ENCODE data around the gene CCDC81.
"Not testable (repeated sequence)": the region's sequence is repeated elsewhere in the genome, so short reads cannot be mapped to it uniquely, and the experiment has no call there.

CCDC81 gene

GRCh38 chr11:86388198-86388597 is 13.5 kb downstream of the CCDC81 start:
- DNase-seq (ENCODE audit: low spot score): no peak

- no peak for DNase-seq (ENCODE audit: low spot score)
Measured at GRCh38 chr11:86390487-86390886, 15.8 kb downstream of the CCDC81 start.

- no peak for DNase-seq (ENCODE audit: low spot score)
Measured at GRCh38 chr11:86395061-86395551, 20.4 kb downstream of the CCDC81 start.

GRCh38 chr11:86396396-86396795 is 21.7 kb downstream of the CCDC81 start:
- DNase-seq (ENCODE audit: low spot score): no peak

- DNase-seq (ENCODE audit: low spot score): no peak
Measured at GRCh38 chr11:86397351-86397750, 22.7 kb downstream of the CCDC81 start.

GRCh38 chr11:86398106-86398505 is 23.4 kb downstream of the CCDC81 start:
- DNase-seq (ENCODE audit: low spot score): no peak

- DNase-seq (ENCODE audit: low spot score): no peak
Measured at GRCh38 chr11:86403458-86403857, 28.8 kb downstream of the CCDC81 start.

- DNase-seq (ENCODE audit: low spot score): no peak
Measured at GRCh38 chr11:86408845-86409244, 34.2 kb downstream of the CCDC81 start.

GRCh38 chr11:86414032-86414431 is 39.3 kb downstream of the CCDC81 start:
- no peak for DNase-seq (ENCODE audit: low spot score)

GRCh38 chr11:86415026-86415425 is 40.3 kb downstream of the CCDC81 start:
- DNase-seq (ENCODE audit: low spot score): no peak

GRCh38 chr11:86416494-86416893 is 41.8 kb downstream of the CCDC81 start:
- DNase-seq (ENCODE audit: low spot score): no peak

- DNase-seq (ENCODE audit: low spot score): not testable (repeated sequence)
Measured at GRCh38 chr11:86416951-86417350, 42.3 kb downstream of the CCDC81 start.

- no peak for DNase-seq (ENCODE audit: low spot score)
Measured at GRCh38 chr11:86418106-86418505, 43.4 kb downstream of the CCDC81 start.

- DNase-seq (ENCODE audit: low spot score): no peak
Measured at GRCh38 chr11:86418513-86418912, 43.8 kb downstream of the CCDC81 start.

GRCh38 chr11:86418917-86419316 is 44.2 kb downstream of the CCDC81 start:
- peak; percentile 12 for DNase-seq (ENCODE audit: low spot score)

- DNase-seq (ENCODE audit: low spot score): no peak
Measured at GRCh38 chr11:86421946-86422345, 47.3 kb downstream of the CCDC81 start.

GRCh38 chr11:86422371-86422770 is 47.7 kb downstream of the CCDC81 start:
- no peak for DNase-seq (ENCODE audit: low spot score)

- not testable (repeated sequence) for DNase-seq (ENCODE audit: low spot score)
Measured at GRCh38 chr11:86423488-86423887, 48.8 kb downstream of the CCDC81 start.

GRCh38 chr11:86427441-86427840 is 52.8 kb downstream of the CCDC81 start:
- no peak for DNase-seq (ENCODE audit: low spot score)

- DNase-seq (ENCODE audit: low spot score): no peak
Measured at GRCh38 chr11:86431258-86431657, 56.6 kb downstream of the CCDC81 start.

- DNase-seq (ENCODE audit: low spot score): not testable (repeated sequence)
Measured at GRCh38 chr11:86433361-86434095, 58.8 kb downstream of the CCDC81 start.

- DNase-seq (ENCODE audit: low spot score): no peak
Measured at GRCh38 chr11:86435711-86436110, 61.0 kb downstream of the CCDC81 start.

- no peak for DNase-seq (ENCODE audit: low spot score)
Measured at GRCh38 chr11:86438685-86439084, 64.0 kb downstream of the CCDC81 start.

- DNase-seq (ENCODE audit: low spot score): no peak
Measured at GRCh38 chr11:86440305-86440716, 65.6 kb downstream of the CCDC81 start.

Data from NAMALWA (cell line).